Thymus (tissue), 11 donors: ENCODE data around the gene MATN4. TPM values are rescaled to one million over a fixed set of nuclear protein-coding genes. Genes with fewer than 3 reads are reported as not detected.
A peak's percentile ranks its signal among the peaks of the same experiment; 100 is the strongest.

ENCODE experiments used
- DNase-seq, 9 donors: peaks; one replicate each; pipeline ENCODE4 v3.0.0-alpha.2; 2013; ENCODE audit warnings: low spot score in 9 of 9, low read depth in 6 of 9, missing footprints in 1 of 9
- H3K27ac ChIP-seq, 2 donors: one replicate each; pipeline ENCODE4 v1.5.1; 2013; ENCODE audit warnings: control low read depth in 1 of 2, low read depth in 1 of 2, low read length in 1 of 2, mild to moderate bottlenecking in 1 of 2, moderate library complexity in 1 of 2
- H3K27me3 ChIP-seq, 2 donors: one replicate each; pipeline ENCODE4 v1.5.1; 2013; ENCODE audit warnings: low read length in 1 of 2; ENCODE audit not compliant: control insufficient read depth in 2 of 2, insufficient read depth in 1 of 2
- H3K36me3 ChIP-seq, 2 donors: one replicate each; pipeline ENCODE4 v1.5.1; 2013; ENCODE audit warnings: low read length in 1 of 2, mild to moderate bottlenecking in 1 of 2, moderate library complexity in 1 of 2; ENCODE audit not compliant: control insufficient read depth in 2 of 2, insufficient read depth in 2 of 2
- H3K4me1 ChIP-seq, 2 donors: one replicate each; pipeline ENCODE4 v1.5.1; 2013; ENCODE audit warnings: low read length in 2 of 2; ENCODE audit not compliant: control insufficient read depth in 2 of 2, insufficient read depth in 2 of 2
- H3K4me3 ChIP-seq, 2 donors: one replicate each; pipeline ENCODE4 v1.5.1; 2013; ENCODE audit warnings: low read length in 2 of 2, control low read depth in 1 of 2, mild to moderate bottlenecking in 1 of 2
- H3K9me3 ChIP-seq, 2 donors: one replicate each; pipeline ENCODE4 v1.5.1; 2013; ENCODE audit warnings: low read length in 1 of 2, mild to moderate bottlenecking in 1 of 2; ENCODE audit not compliant: control insufficient read depth in 2 of 2, insufficient read depth in 1 of 2
- WGBS: extraction: QIAGEN DNeasy Blood & Tissue Kit; methylation state at CpG from one replicate; pipeline ENCODE4 v1.1.7; 2013; 5-methylcytosine and 5-hydroxymethylcytosine counted together
- polyA plus RNA-seq: library from polyadenylated mRNA; stranded (reverse); fragments of 200-250 nt; gene quantifications from one replicate; pipeline ENCODE4 v1.2.3, GENCODE V29; 2013
- total RNA-seq: library from RNA; stranded (reverse); fragments of 120-200 nt; gene quantifications from one replicate; pipeline ENCODE4 v1.2.4, GENCODE V29; 2013
- donor health status: healthy.

Gene MATN4
- total and polyA plus RNA-seq, 2 donors, result 0.14 TPM

DNA sequence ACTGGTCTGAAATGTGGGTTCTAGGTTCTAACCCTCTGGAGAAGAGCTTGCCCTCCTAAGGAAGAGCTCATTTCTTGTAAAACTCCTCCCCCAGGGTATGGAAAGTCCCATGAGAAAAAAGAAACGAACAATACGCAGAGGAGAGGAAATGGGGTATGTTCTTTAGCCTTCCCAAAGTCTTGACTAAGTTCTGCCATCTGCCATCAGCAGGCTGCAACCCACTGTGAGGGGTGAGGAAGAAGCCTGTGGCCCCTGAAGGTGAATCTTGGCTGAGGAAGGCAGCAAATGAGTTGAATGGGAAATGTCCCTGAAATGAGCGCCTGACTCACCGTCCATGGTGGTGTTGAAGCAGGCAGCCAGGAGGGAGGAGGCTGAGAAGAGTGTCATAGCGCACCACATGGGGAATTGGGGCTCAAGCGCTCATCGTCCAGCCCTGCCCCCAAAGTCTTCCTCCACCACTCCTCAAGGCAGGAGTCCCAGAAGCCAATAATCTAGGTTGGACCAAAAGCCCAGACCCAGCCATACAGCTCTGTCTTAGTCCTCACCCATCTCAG is 10.4 kb upstream of the MATN4 start:
- DNase-seq, result no peak
- peaks cover 16 to 52% of the 10 kb centered on the region in 2 donors for H3K27me3 ChIP-seq
- H3K4me1 ChIP-seq, result peaks cover 0 to 10% of the 10 kb centered on the region in 2 donors
- H3K9me3 ChIP-seq, result no peaks in the 10 kb centered on the region
- H3K36me3 ChIP-seq, result no peaks in the 10 kb centered on the region
- WGBS, result 85% methylated on average over 7 of the region's 7 CpGs
- H3K27ac ChIP-seq, result no peak overlapping the region
- no peak overlapping the region for H3K4me3 ChIP-seq

DNA sequence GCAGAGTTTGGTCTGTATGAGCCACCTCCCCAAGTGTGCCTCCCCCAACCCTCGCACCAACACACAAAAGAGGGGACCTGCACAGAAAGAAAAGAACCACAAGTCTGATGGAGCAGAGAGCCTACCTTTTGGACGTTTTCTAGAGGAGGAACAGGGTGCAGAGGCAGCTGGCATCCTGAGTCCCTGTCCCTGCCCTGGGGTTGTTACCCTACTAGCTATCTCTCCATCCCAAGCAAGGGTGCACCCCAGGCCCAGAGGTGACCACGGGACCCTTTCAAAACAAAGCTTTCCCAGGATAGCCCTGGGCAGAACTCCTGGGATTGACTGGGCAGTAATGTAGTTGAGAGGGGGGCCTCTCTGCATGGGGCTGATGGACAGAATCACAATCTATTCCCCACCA is 9.7 kb upstream of the MATN4 start:
- no peak overlapping the region for H3K27ac ChIP-seq
- no peak overlapping the region for H3K4me3 ChIP-seq
- no peaks in the 10 kb centered on the region for H3K9me3 ChIP-seq
- H3K4me1 ChIP-seq, result peaks cover 0 to 10% of the 10 kb centered on the region in 2 donors
- DNase-seq, result no peak
- no peaks in the 10 kb centered on the region for H3K36me3 ChIP-seq
- peaks cover 16 to 58% of the 10 kb centered on the region in 2 donors for H3K27me3 ChIP-seq
- WGBS, result 84% methylated on average over 3 of the region's 3 CpGs

- Histone ChIP-seq H3K4me1 (peaks cover 0 to 10% of the 10 kb centered on the region in 2 donors), H3K36me3 (no peaks in the 10 kb centered on the region), H3K27me3 (peaks cover 18 to 72% of the 10 kb centered on the region in 2 donors), H3K4me3 (no peak overlapping the region), H3K9me3 (no peaks in the 10 kb centered on the region), H3K27ac (no peak overlapping the region)
- whole genome bisulfite sequencing, result 30% methylated on average over 71 of the region's 71 CpGs
- no peak for DNase-seq
Measured at GRCh38 chr20:45316150-45317080, 8.3 kb upstream of the MATN4 start.

GRCh38 chr20:45315672-45316071 is 7.6 kb upstream of the MATN4 start:
- WGBS, result 90% methylated on average over 4 of the region's 4 CpGs
- Histone ChIP-seq H3K4me3 (no peak overlapping the region), H3K4me1 (peaks cover 0 to 10% of the 10 kb centered on the region in 2 donors), H3K27ac (no peak overlapping the region), H3K36me3 (no peaks in the 10 kb centered on the region), H3K9me3 (no peaks in the 10 kb centered on the region), H3K27me3 (peaks cover 18 to 76% of the 10 kb centered on the region in 2 donors)
- no peak for DNase-seq

DNA sequence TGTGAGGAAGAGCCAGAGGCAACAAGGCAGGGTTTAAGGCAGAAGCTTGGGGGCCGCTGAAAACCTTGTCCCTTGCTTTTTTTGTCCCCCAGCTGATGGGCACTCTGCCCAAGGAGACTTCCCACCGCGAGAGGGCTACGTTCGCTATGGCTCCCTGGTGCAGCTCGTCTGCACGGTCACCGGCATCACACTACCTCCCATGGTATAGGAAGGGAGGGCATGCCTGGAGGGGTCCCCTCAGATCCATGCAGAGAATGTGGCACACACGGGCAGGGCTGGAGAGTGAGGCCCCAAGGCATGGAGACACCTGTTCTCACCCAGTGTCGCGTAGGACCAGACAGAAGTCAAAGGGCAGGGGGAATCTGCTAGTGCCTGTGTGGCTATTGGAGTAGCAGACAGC is 5.8 kb upstream of the MATN4 start:
- H3K4me1 ChIP-seq, result peaks cover 0 to 5% of the 10 kb centered on the region in 2 donors
- no peak overlapping the region for H3K4me3 ChIP-seq
- H3K27ac ChIP-seq, result no peak overlapping the region
- no peaks in the 10 kb centered on the region for H3K9me3 ChIP-seq
- H3K36me3 ChIP-seq, result no peaks in the 10 kb centered on the region
- WGBS, result 93% methylated on average over 11 of the region's 11 CpGs
- H3K27me3 ChIP-seq, result peaks cover 18 to 81% of the 10 kb centered on the region in 2 donors
- DNase-seq, result no peak

GRCh38 chr20:45313065-45313695 is 5.1 kb upstream of the MATN4 start:
- Histone ChIP-seq H3K27ac (no peak overlapping the region), H3K4me1 (no peaks in the 10 kb centered on the region), H3K9me3 (no peaks in the 10 kb centered on the region), H3K36me3 (no peaks in the 10 kb centered on the region), H3K27me3 (peaks cover 18 to 80% of the 10 kb centered on the region in 2 donors), H3K4me3 (no peak overlapping the region)
- WGBS, result 96% methylated on average over 8 of the region's 8 CpGs
- no peak for DNase-seq

GRCh38 chr20:45312241-45312640 is 4.1 kb upstream of the MATN4 start:
- WGBS, result 65% methylated on average over 21 of the region's 21 CpGs
- H3K36me3 ChIP-seq, result no peaks in the 10 kb centered on the region
- no peaks in the 10 kb centered on the region for H3K9me3 ChIP-seq
- no peak overlapping the region for H3K4me3 ChIP-seq
- DNase-seq, result no peak
- peaks cover 20 to 79% of the 10 kb centered on the region in 2 donors for H3K27me3 ChIP-seq
- H3K27ac ChIP-seq, result no peak overlapping the region
- no peaks in the 10 kb centered on the region for H3K4me1 ChIP-seq

GRCh38 chr20:45311589-45312211 is 3.6 kb upstream of the MATN4 start:
- 23% methylated on average over 45 of the region's 45 CpGs for WGBS
- Histone ChIP-seq H3K27me3 (peaks cover 17 to 79% of the 10 kb centered on the region in 2 donors), H3K4me3 (no peak overlapping the region), H3K27ac (no peak overlapping the region), H3K4me1 (no peaks in the 10 kb centered on the region), H3K9me3 (no peaks in the 10 kb centered on the region), H3K36me3 (no peaks in the 10 kb centered on the region)
- peak in 4 of 9 donors; percentile 32 to 61 (median 42) for DNase-seq
